IPS DF 6.9 (cell line): Measurements from ENCODE around the gene GPC1.

Experiments used
- DNase-seq: peaks from one replicate; pipeline ENCODE4 v3.0.0-alpha.2; 2013; ENCODE audit warnings: low read depth, low spot score
- H3K27ac ChIP-seq: one replicate; pipeline ENCODE4 v1.5.1; 2013; ENCODE audit warnings: low read length, control low read depth
- H3K27me3 ChIP-seq: 2 replicates; pipeline ENCODE4 v1.6.1; 2013; ENCODE audit warnings: mild to moderate bottlenecking, low read length; ENCODE audit not compliant: control insufficient read depth, insufficient read depth
- H3K36me3 ChIP-seq: 2 replicates; pipeline ENCODE4 v1.6.1; 2013; ENCODE audit warnings: low read length; ENCODE audit not compliant: control insufficient read depth, insufficient read depth
- H3K4me1 ChIP-seq: 2 replicates; pipeline ENCODE4 v1.6.1; 2013; ENCODE audit warnings: low read length; ENCODE audit not compliant: control insufficient read depth, insufficient read depth
- H3K4me3 ChIP-seq: 2 replicates; pipeline ENCODE4 v1.5.1; 2013; ENCODE audit warnings: mild to moderate bottlenecking, low read length
- H3K9me3 ChIP-seq: 2 replicates; pipeline ENCODE4 v1.6.1; 2013; ENCODE audit warnings: low read length, inconsistent platforms; ENCODE audit not compliant: control insufficient read depth, insufficient read depth
- whole genome bisulfite sequencing: extraction: QIAGEN DNeasy Blood & Tissue Kit; methylation state at CpG from one replicate; pipeline ENCODE4 v1.1.7; 2013; ENCODE audit warnings: mixed read lengths, missing lambda C conversion rate; ENCODE audit not compliant: insufficient read length, insufficient coverage; 5-methylcytosine and 5-hydroxymethylcytosine counted together

Gene GPC1

GRCh38 chr2:240469740-240470139 lies 34.3 kb downstream of the GPC1 start:
- Histone ChIP-seq H3K36me3 (no peaks in the 10 kb centered on the region; the same call in 1 of the 2 replicates), H3K27me3 (no peaks in the 10 kb centered on the region), H3K27ac (no peak overlapping the region), H3K4me1 (no peaks in the 10 kb centered on the region; the same call in 1 of the 2 replicates), H3K4me3 (no peak overlapping the region), H3K9me3 (no peaks in the 10 kb centered on the region)
- no CpG with 5 or more reads among the region's 6 CpGs for WGBS
- no peak for DNase-seq

GRCh38 chr2:240472078-240472790 lies 36.8 kb downstream of the GPC1 start:
- DNase-seq = no peak
- Histone ChIP-seq H3K36me3 (no peaks in the 10 kb centered on the region), H3K27me3 (no peaks in the 10 kb centered on the region), H3K4me3 (no peak overlapping the region), H3K27ac (no peak overlapping the region), H3K9me3 (no peaks in the 10 kb centered on the region), H3K4me1 (no peaks in the 10 kb centered on the region; the same call in 1 of the 2 replicates)
- WGBS = no CpG with 5 or more reads among the region's 11 CpGs

GRCh38 chr2:240473211-240473610 lies 37.7 kb downstream of the GPC1 start:
- no peaks in the 10 kb centered on the region for H3K27me3 ChIP-seq
- H3K36me3 ChIP-seq = no peaks in the 10 kb centered on the region
- DNase-seq = no peak
- H3K4me1 ChIP-seq = no peaks in the 10 kb centered on the region; the same call in 1 of the 2 replicates
- no CpG with 5 or more reads among the region's 4 CpGs for WGBS
- no peak overlapping the region for H3K27ac ChIP-seq
- no peaks in the 10 kb centered on the region for H3K9me3 ChIP-seq
- H3K4me3 ChIP-seq = no peak overlapping the region

GRCh38 chr2:240477916-240478315 lies 42.5 kb downstream of the GPC1 start:
- Histone ChIP-seq H3K36me3 (no peaks in the 10 kb centered on the region), H3K27ac (no peak overlapping the region), H3K4me1 (no peaks in the 10 kb centered on the region), H3K4me3 (no peak overlapping the region), H3K27me3 (no peaks in the 10 kb centered on the region), H3K9me3 (no peaks in the 10 kb centered on the region)
- no CpG with 5 or more reads among the region's 13 CpGs for WGBS
- no peak for DNase-seq

- no CpG with 5 or more reads among the region's 21 CpGs for WGBS
- Histone ChIP-seq H3K36me3 (no peaks in the 10 kb centered on the region), H3K9me3 (no peaks in the 10 kb centered on the region), H3K27me3 (no peaks in the 10 kb centered on the region), H3K27ac (no peak overlapping the region), H3K4me1 (no peaks in the 10 kb centered on the region), H3K4me3 (no peak overlapping the region)
- no peak for DNase-seq
Measured at GRCh38 chr2:240478346-240479110, 43.1 kb downstream of the GPC1 start.

- Histone ChIP-seq H3K4me1 (no peaks in the 10 kb centered on the region), H3K4me3 (no peak overlapping the region), H3K36me3 (no peaks in the 10 kb centered on the region), H3K9me3 (no peaks in the 10 kb centered on the region), H3K27me3 (no peaks in the 10 kb centered on the region), H3K27ac (no peak overlapping the region)
- no peak for DNase-seq
- WGBS = no CpG with 5 or more reads among the region's 12 CpGs
Measured at GRCh38 chr2:240479111-240479501, 43.6 kb downstream of the GPC1 start.

GRCh38 chr2:240480834-240481623 lies 45.6 kb downstream of the GPC1 start:
- Histone ChIP-seq H3K4me1 (no peaks in the 10 kb centered on the region), H3K27ac (no peak overlapping the region), H3K4me3 (no peak overlapping the region), H3K36me3 (no peaks in the 10 kb centered on the region), H3K9me3 (no peaks in the 10 kb centered on the region), H3K27me3 (no peaks in the 10 kb centered on the region)
- DNase-seq = no peak
- no CpG with 5 or more reads among the region's 25 CpGs for WGBS

- DNase-seq = no peak
- H3K36me3 ChIP-seq = no peaks in the 10 kb centered on the region
- H3K27me3 ChIP-seq = no peaks in the 10 kb centered on the region
- no CpG with 5 or more reads among the region's 5 CpGs for WGBS
- H3K9me3 ChIP-seq = no peaks in the 10 kb centered on the region
- no peak overlapping the region for H3K4me3 ChIP-seq
- no peaks in the 10 kb centered on the region for H3K4me1 ChIP-seq
- H3K27ac ChIP-seq = no peak overlapping the region
Measured at GRCh38 chr2:240481720-240482119, 46.3 kb downstream of the GPC1 start.

- DNase-seq = no peak
- WGBS = no CpG with 5 or more reads among the region's 11 CpGs
Measured at GRCh38 chr2:240482141-240482540, 46.7 kb downstream of the GPC1 start.

GRCh38 chr2:240491483-240491882 lies 56.0 kb downstream of the GPC1 start:
- WGBS = no CpG with 5 or more reads among the region's 2 CpGs
- no peaks in the 10 kb centered on the region for H3K4me1 ChIP-seq
- no peaks in the 10 kb centered on the region; the same call in 1 of the 2 replicates for H3K9me3 ChIP-seq
- H3K27ac ChIP-seq = no peak overlapping the region
- H3K27me3 ChIP-seq = no peaks in the 10 kb centered on the region; the same call in 1 of the 2 replicates
- no peak overlapping the region for H3K4me3 ChIP-seq
- no peak for DNase-seq
- H3K36me3 ChIP-seq = no peaks in the 10 kb centered on the region

More at GRCh38 chr2:240482141-240482540, 46.7 kb downstream of the GPC1 start:
- H3K4me3 ChIP-seq = no peak overlapping the region
- no peaks in the 10 kb centered on the region for H3K9me3 ChIP-seq
- H3K27ac ChIP-seq = no peak overlapping the region
- H3K27me3 ChIP-seq = no peaks in the 10 kb centered on the region
- H3K4me1 ChIP-seq = no peaks in the 10 kb centered on the region
- no peaks in the 10 kb centered on the region for H3K36me3 ChIP-seq
